H1 (cell line): ENCODE results near the gene LRRC8D. TPM values are rescaled to one million over a fixed set of nuclear protein-coding genes. Genes with fewer than 3 reads are reported as not detected.

Experiments used
- CTCF ChIA-PET: fragments of 300-600 bp; sonication (Branson Sonifier 250); formaldehyde crosslinking; loops from one replicate; lab custom pipeline; 2021; ENCODE audit not compliant: partially characterized antibody; lab: Charles Lee
- POLR2A ChIA-PET: fragments of 300-600 bp; sonication (Branson Sonifier 250); formaldehyde crosslinking; loops from one replicate; lab custom pipeline; 2021; ENCODE audit warnings: inconsistent platforms; ENCODE audit not compliant: partially characterized antibody; lab: Charles Lee
- DNase-seq, 2 experiments: peaks; one replicate each; pipeline versions ENCODE4 v3.0.0 to v3.0.0-alpha.2; 2010 to 2022; ENCODE audit warnings: low spot score in 2 of 2, low read depth in 1 of 2, mixed read lengths in 1 of 2
- FAIRE-seq: peaks from 2 replicates; lab custom pipeline; 2011; peaks lifted over from hg19 to GRCh38; lab: Jason Lieb, UNC
- H2AFZ ChIP-seq: 2 replicates; pipeline ENCODE4 v1.8.1; 2012; ENCODE audit warnings: low read length, inconsistent platforms
- H2AK5ac ChIP-seq: 2 replicates; pipeline ENCODE4 v1.6.1; 2013; ENCODE audit warnings: low read depth, low read length
- H2BK120ac ChIP-seq: replicated peaks from 2 replicates; pipeline ENCODE3; 2013; ENCODE audit warnings: low read depth, low read length, inconsistent platforms
- H2BK12ac ChIP-seq: 2 replicates; pipeline ENCODE4 v1.6.1; 2013; ENCODE audit warnings: low read depth, low read length
- H2BK15ac ChIP-seq: 2 replicates; pipeline ENCODE4 v1.6.1; 2013; ENCODE audit warnings: low read length
- H2BK20ac ChIP-seq: 2 replicates; pipeline ENCODE4 v1.6.1; 2013; ENCODE audit warnings: low read length
- H2BK5ac ChIP-seq: 2 replicates; pipeline ENCODE4 v1.6.1; 2013; ENCODE audit warnings: low read depth, low read length
- H3K14ac ChIP-seq: 2 replicates; pipeline ENCODE4 v1.6.1; 2013; ENCODE audit warnings: inconsistent platforms; ENCODE audit not compliant: insufficient read length
- H3K18ac ChIP-seq: 2 replicates; pipeline ENCODE4 v1.6.1; 2013; ENCODE audit warnings: low read length; ENCODE audit errors: extremely low read depth
- H3K23ac ChIP-seq: 2 replicates; pipeline ENCODE4 v1.6.1; 2013; ENCODE audit warnings: inconsistent platforms; ENCODE audit not compliant: insufficient read length
- H3K23me2 ChIP-seq: 2 replicates; pipeline ENCODE4 v1.6.1; 2013; ENCODE audit warnings: low read depth, low read length
- H3K27ac ChIP-seq: 2 replicates; pipeline ENCODE4 v1.6.1; 2011; ENCODE audit warnings: low read depth, low read length, inconsistent platforms
- H3K27me3 ChIP-seq, 4 experiments: replicated peaks in 1 of 4; 1 replicate in 1 of 4; 2 replicates in 3 of 4; pipeline versions ENCODE4 v1.6.1 to v1.8.1; 2011 to 2013; ENCODE audit warnings: low read length in 3 of 4, mild to moderate bottlenecking in 3 of 4, inconsistent platforms in 2 of 4, mixed read lengths in 2 of 4, moderate library complexity in 1 of 4; ENCODE audit not compliant: control insufficient read depth in 3 of 4, insufficient read depth in 3 of 4; ENCODE audit errors: extremely low read depth in 1 of 4
- H3K36me3 ChIP-seq, 4 experiments: 2 replicates each; pipeline versions ENCODE4 v1.6.1 to v1.8.1; 2011 to 2013; ENCODE audit warnings: mild to moderate bottlenecking in 4 of 4, low read length in 3 of 4, moderate library complexity in 2 of 4, control low read depth in 1 of 4, inconsistent platforms in 1 of 4; ENCODE audit not compliant: insufficient read depth in 4 of 4, control insufficient read depth in 2 of 4
- H3K4ac ChIP-seq: replicated peaks from 2 replicates; pipeline ENCODE3; 2013; ENCODE audit warnings: low read length, low read depth, mixed read lengths, inconsistent platforms; ENCODE audit not compliant: insufficient read length
- H3K4me1 ChIP-seq, 4 experiments: replicated peaks in 1 of 4; 1 replicate in 1 of 4; 2 replicates in 3 of 4; pipeline versions ENCODE4 v1.6.1 to v1.8.1; 2011 to 2013; ENCODE audit warnings: low read length in 3 of 4, inconsistent platforms in 2 of 4, mixed read lengths in 1 of 4; ENCODE audit not compliant: insufficient read depth in 4 of 4, control insufficient read depth in 3 of 4
- H3K4me2 ChIP-seq, 2 experiments: 2 replicates each; pipeline versions ENCODE4 v1.6.1 to v1.8.1; 2011 to 2013; ENCODE audit warnings: low read depth in 2 of 2, low read length in 2 of 2, control low read depth in 1 of 2, inconsistent platforms in 1 of 2, mild to moderate bottlenecking in 1 of 2; ENCODE audit not compliant: insufficient read depth in 1 of 2
- H3K4me3 ChIP-seq, 4 experiments: fragments of 200-600, 300-600 bp in 1 of 4; sonication (generic), shearing (Covaris generic), sonication (Bioruptor Twin) in 1 of 4; 2 replicates each; pipeline versions ENCODE4 v1.5.1 to v1.8.1; 2011 to 2016; ENCODE audit warnings: low read length in 4 of 4, low read depth in 3 of 4, control low read depth in 2 of 4, inconsistent platforms in 2 of 4, mild to moderate bottlenecking in 2 of 4, mixed read lengths in 1 of 4, moderate library complexity in 1 of 4; ENCODE audit not compliant: insufficient read depth in 2 of 4; ENCODE audit errors: extremely low read depth in 1 of 4
- H3K56ac ChIP-seq: replicated peaks from 2 replicates; pipeline ENCODE3; 2013; ENCODE audit warnings: low read depth, mild to moderate bottlenecking, mixed read lengths, low read length, inconsistent platforms; ENCODE audit not compliant: insufficient read length
- H3K79me1 ChIP-seq: 2 replicates; pipeline ENCODE4 v1.6.1; 2013; ENCODE audit warnings: low read depth, low read length, control low read depth
- H3K79me2 ChIP-seq, 2 experiments: 2 replicates each; pipeline versions ENCODE4 v1.6.1 to v1.8.1; 2012 to 2013; ENCODE audit warnings: low read length in 2 of 2, mild to moderate bottlenecking in 2 of 2, inconsistent platforms in 1 of 2; ENCODE audit not compliant: insufficient read depth in 2 of 2, control insufficient read depth in 1 of 2
- H3K9ac ChIP-seq, 4 experiments: replicated peaks in 1 of 4; 1 replicate in 1 of 4; 2 replicates in 3 of 4; pipeline versions ENCODE4 v1.6.1 to v1.8.1; 2011 to 2013; ENCODE audit warnings: low read depth in 3 of 4, low read length in 3 of 4, control low read depth in 2 of 4, mild to moderate bottlenecking in 2 of 4, moderate library complexity in 2 of 4, inconsistent platforms in 1 of 4; ENCODE audit errors: extremely low read depth in 1 of 4
- H3K9me3 ChIP-seq, 2 experiments: 2 replicates each; pipeline versions ENCODE4 v1.6.1 to v1.8.1; 2012 to 2013; ENCODE audit warnings: mild to moderate bottlenecking in 2 of 2, moderate library complexity in 2 of 2, control low read depth in 1 of 2, inconsistent platforms in 1 of 2, low read depth in 1 of 2, low read length in 1 of 2, mixed read lengths in 1 of 2; ENCODE audit not compliant: insufficient read depth in 2 of 2
- H4K20me1 ChIP-seq, 2 experiments: replicated peaks in 1 of 2; 2 replicates each; pipeline versions ENCODE3 to v1.8.1; 2011 to 2013; ENCODE audit warnings: inconsistent platforms in 2 of 2, low read length in 2 of 2, mild to moderate bottlenecking in 1 of 2; ENCODE audit not compliant: insufficient read depth in 2 of 2, control insufficient read depth in 1 of 2
- H4K5ac ChIP-seq: 2 replicates; pipeline ENCODE4 v1.6.1; 2013; ENCODE audit warnings: low read length, low read depth, mixed read lengths, inconsistent platforms; ENCODE audit not compliant: insufficient read length
- H4K8ac ChIP-seq: 2 replicates; pipeline ENCODE4 v1.8.0; 2013; ENCODE audit warnings: mild to moderate bottlenecking, moderate library complexity, low read length, inconsistent platforms; ENCODE audit not compliant: insufficient read depth; ENCODE audit errors: extremely low read depth
- H4K91ac ChIP-seq: replicated peaks from 2 replicates; pipeline ENCODE3; 2013; ENCODE audit warnings: low read length, mixed read lengths, inconsistent platforms; ENCODE audit not compliant: insufficient read length
- CBX8 ChIP-seq: fragments of 300-800, 300-1000 bp; sonication (generic); IDR thresholded peaks from 2 replicates; pipeline ENCODE4 v1.7.1; 2016; ENCODE audit warnings: low read depth, low read length, borderline replicate concordance
- CHD1 ChIP-seq: IDR thresholded peaks from 2 replicates; pipeline ENCODE4 v1.6.1; 2012; ENCODE audit warnings: low read depth, low read length, improper control_type of control experiment
- CREB1 ChIP-seq: IDR thresholded peaks from 2 replicates; pipeline ENCODE4 v1.6.1; 2012; ENCODE audit warnings: inconsistent platforms
- SAP30 ChIP-seq: fragments of 300-600 bp; sonication (generic); IDR thresholded peaks from 2 replicates; pipeline ENCODE4 v1.7.1; 2012; ENCODE audit warnings: low read length, moderate library complexity, mild to moderate bottlenecking, inconsistent platforms; ENCODE audit not compliant: insufficient read depth, insufficient replicate concordance
- SIRT6 ChIP-seq: IDR thresholded peaks from one replicate; pipeline ENCODE4 v1.7.1; 2012; ENCODE audit warnings: low read length, inconsistent platforms
- SP1 ChIP-seq: IDR thresholded peaks from 2 replicates; pipeline ENCODE4 v1.6.1; 2011; ENCODE audit warnings: low read depth, low read length
- SUZ12 ChIP-seq: fragments of 200-600 bp; sonication (generic); IDR thresholded peaks from 2 replicates; pipeline ENCODE4 v1.6.1; 2012; ENCODE audit warnings: mild to moderate bottlenecking, inconsistent platforms, low read length, moderate library complexity, mixed read lengths
- TEAD4 ChIP-seq: IDR thresholded peaks from 2 replicates; pipeline ENCODE4 v1.6.1; 2012; ENCODE audit warnings: low read depth, low read length, inconsistent platforms, mixed read lengths
- USF2 ChIP-seq: IDR thresholded peaks from 2 replicates; pipeline ENCODE4 v1.6.1; 2011; ENCODE audit warnings: low read length, improper control_type of control experiment
- WGBS, 2 experiments: shearing (Covaris generic) in 1 of 2; methylation state at CpG; one replicate each; pipeline versions ENCODE4 v1.1.6 to v1.1.7; 2013 to 2015; ENCODE audit warnings: low lambda C conversion rate in 2 of 2, mixed read lengths in 2 of 2, inconsistent platforms in 1 of 2, low coverage in 1 of 2, missing lambda C conversion rate in 1 of 2; ENCODE audit not compliant: insufficient replicate concordance in 2 of 2, insufficient coverage in 1 of 2, insufficient read length in 1 of 2; ENCODE audit errors: extremely low coverage in 1 of 2, missing lambda C conversion rate in 1 of 2; 5-methylcytosine and 5-hydroxymethylcytosine counted together
- polyA plus RNA-seq, 7 experiments: library from polyadenylated mRNA; depleted of rRNA in 3 of 7; stranded (reverse) in 5 of 7; unstranded in 2 of 7; fragments of >200 nt in 5 of 7; fragments of 200-250 nt in 2 of 7; gene quantifications; 1 replicate in 5 of 7; 2 replicates in 1 of 7; 4 replicates in 1 of 7; pipeline versions ENCODE4 v1.2.1 to v1.2.3, GENCODE V29; 2011 to 2013; ENCODE audit warnings: missing spikeins in 2 of 7, mixed read lengths in 2 of 7
- total RNA-seq: library from RNA; stranded (reverse); fragmentation: NEBNext Ultra II Directional; extraction: Animal tissue kit (Norgen Biotek cat#: 25700); gene quantifications from 2 replicates; pipeline ENCODE4 v1.2.1, GENCODE V29; 2021
- TF ChIP-seq, protein P1 (sequence below): IDR thresholded peaks from 2 replicates; pipeline ENCODE4 v1.6.1; 2012; ENCODE audit warnings: inconsistent platforms
- TF ChIP-seq, protein P2 (sequence below): IDR thresholded peaks from 2 replicates; pipeline ENCODE4 v1.6.1; 2012; ENCODE audit warnings: low read length, inconsistent platforms

Gene LRRC8D
- total and polyA plus RNA-seq, 2 of the 8 experiments (the other 6 are each of a cell fraction or from before 2014, with no cell fraction given), result 42.0 to 58.5 TPM

- peaks cover 0 to 21% of the 10 kb centered on the region in 2 experiments; a peak in 2 of 4 replicates for H3K79me2 ChIP-seq
- no peak overlapping the region for H4K8ac ChIP-seq
- no peak overlapping the region for H2AK5ac ChIP-seq
- DNase-seq (no peak), FAIRE-seq (no peak)
- no peak overlapping the region for H3K4ac ChIP-seq
- no peak overlapping the region for H2AFZ ChIP-seq
- no peak overlapping the region for H3K4me2 ChIP-seq
- no peak overlapping the region for H3K23ac ChIP-seq
- H3K36me3 ChIP-seq, result peaks cover 0 to 17% (median 6%) of the 10 kb centered on the region in 4 experiments; a peak in 4 of 8 replicates
- H2BK12ac ChIP-seq, result no peak overlapping the region
- H3K9ac ChIP-seq, result no peak overlapping the region
- no peak overlapping the region for H3K14ac ChIP-seq
- H3K23me2 ChIP-seq, result no peaks in the 10 kb centered on the region
- no peaks in the 10 kb centered on the region for H3K79me1 ChIP-seq
- CTCF ChIA-PET, result interaction anchor here (1.0 kb wide), 1 partner anchor 11 kb away, joined by 3 read pairs; no protein-coding TSS in a partner anchor
- H2BK20ac ChIP-seq, result no peak overlapping the region
- H3K4me1 ChIP-seq, result peaks cover 0 to 9% (median 1%) of the 10 kb centered on the region in 4 experiments; a peak in 2 of 7 replicates
- no peak overlapping the region for H2BK120ac ChIP-seq
- no peak overlapping the region for H2BK15ac ChIP-seq
- H3K56ac ChIP-seq, result no peak overlapping the region
- no peak overlapping the region for H4K5ac ChIP-seq
- H3K18ac ChIP-seq, result no peak overlapping the region
- H4K91ac ChIP-seq, result no peak overlapping the region
- H3K27ac ChIP-seq, result no peak overlapping the region
- H4K20me1 ChIP-seq, result no peaks in the 10 kb centered on the region
- peaks cover 3 to 10% of the 10 kb centered on the region in 2 experiments; a peak in 2 of 4 replicates for H3K9me3 ChIP-seq
- no peak overlapping the region for H3K4me3 ChIP-seq
- H3K27me3 ChIP-seq, result no peaks in the 10 kb centered on the region
- POLR2A ChIA-PET, result no interaction called here
- no peak overlapping the region for H2BK5ac ChIP-seq
- WGBS, 2 experiments, result 90% methylated on average over 2 of the region's 2 CpGs; no CpG with 5 or more reads in 1 of the 2 experiments
- TF ChIP-seq CREB1 (no peak), SUZ12 (no peak), TEAD4 (no peak), SIRT6 (no peak), SAP30 (no peak), CBX8 (no peak), SP1 (no peak), CHD1 (no peak), USF2 (no peak)
- TF ChIP-seq, protein P1, sequence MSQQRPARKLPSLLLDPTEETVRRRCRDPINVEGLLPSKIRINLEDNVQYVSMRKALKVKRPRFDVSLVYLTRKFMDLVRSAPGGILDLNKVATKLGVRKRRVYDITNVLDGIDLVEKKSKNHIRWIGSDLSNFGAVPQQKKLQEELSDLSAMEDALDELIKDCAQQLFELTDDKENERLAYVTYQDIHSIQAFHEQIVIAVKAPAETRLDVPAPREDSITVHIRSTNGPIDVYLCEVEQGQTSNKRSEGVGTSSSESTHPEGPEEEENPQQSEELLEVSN, result no peak
- TF ChIP-seq, protein P2, sequence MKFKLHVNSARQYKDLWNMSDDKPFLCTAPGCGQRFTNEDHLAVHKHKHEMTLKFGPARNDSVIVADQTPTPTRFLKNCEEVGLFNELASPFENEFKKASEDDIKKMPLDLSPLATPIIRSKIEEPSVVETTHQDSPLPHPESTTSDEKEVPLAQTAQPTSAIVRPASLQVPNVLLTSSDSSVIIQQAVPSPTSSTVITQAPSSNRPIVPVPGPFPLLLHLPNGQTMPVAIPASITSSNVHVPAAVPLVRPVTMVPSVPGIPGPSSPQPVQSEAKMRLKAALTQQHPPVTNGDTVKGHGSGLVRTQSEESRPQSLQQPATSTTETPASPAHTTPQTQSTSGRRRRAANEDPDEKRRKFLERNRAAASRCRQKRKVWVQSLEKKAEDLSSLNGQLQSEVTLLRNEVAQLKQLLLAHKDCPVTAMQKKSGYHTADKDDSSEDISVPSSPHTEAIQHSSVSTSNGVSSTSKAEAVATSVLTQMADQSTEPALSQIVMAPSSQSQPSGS, result no peak
These were observed 102.1 kb downstream of the LRRC8D start for GRCh38 chr1:89922911-89923310.
